ENCODE measurements around the gene LAMB1.
"Not testable (repeated sequence)": the region's sequence is repeated elsewhere in the genome, so short reads cannot be mapped to it uniquely, and the experiment has no call there.

The LAMB1 gene

GRCh38 chr7:107907790-107908189 lies 95.2 kb downstream of the LAMB1 start:
- DNase-seq (ENCODE audit: low read depth): peak; percentile 57
- no peak for TF ChIP-seq CTCF (conservative IDR thresholded peaks at IDR 0.05; ENCODE audit: low read length)

GRCh38 chr7:107902381-107902780 lies 100.6 kb downstream of the LAMB1 start:
- DNase-seq (ENCODE audit: low read depth): peak; percentile 25
- TF ChIP-seq CTCF (conservative IDR thresholded peaks at IDR 0.05; ENCODE audit: low read length): no peak
- no peak overlapping the region for H3K4me3 ChIP-seq (ENCODE audit: low read length)

More at GRCh38 chr7:107907790-107908189, 95.2 kb downstream of the LAMB1 start:
- no peak overlapping the region for H3K4me3 ChIP-seq (ENCODE audit: low read length)

GRCh38 chr7:107900496-107901015 lies 102.4 kb downstream of the LAMB1 start:
- TF ChIP-seq CTCF (conservative IDR thresholded peaks at IDR 0.05; ENCODE audit: low read length): no peak
- H3K4me3 ChIP-seq (ENCODE audit: low read length): no peak overlapping the region
- no peak for DNase-seq (ENCODE audit: low read depth)

GRCh38 chr7:107898997-107899594 lies 103.9 kb downstream of the LAMB1 start:
- H3K4me3 ChIP-seq (ENCODE audit: low read length): no peak overlapping the region
- TF ChIP-seq CTCF (conservative IDR thresholded peaks at IDR 0.05; ENCODE audit: low read length): no peak
- DNase-seq (ENCODE audit: low read depth): no peak

GRCh38 chr7:107892367-107892741 lies 110.6 kb downstream of the LAMB1 start:
- not testable (repeated sequence) for DNase-seq (ENCODE audit: low read depth)
- peak overlapping the region; percentile 93 for H3K4me3 ChIP-seq (ENCODE audit: low read length)

GRCh38 chr7:107891636-107892366 lies 111.2 kb downstream of the LAMB1 start:
- peak; percentile 29 for DNase-seq (ENCODE audit: low read depth)
- TF ChIP-seq CTCF (conservative IDR thresholded peaks at IDR 0.05; ENCODE audit: low read length): no peak

GRCh38 chr7:107890962-107891635 lies 111.9 kb downstream of the LAMB1 start, which contains the start of gene DLD:
DLD (plus strand) TSS chr7:107891183; CDS start chr7:107891251, 68 bp downstream.
- peak within 1 kb of the TSS; percentile 93 for H3K4me3 ChIP-seq (ENCODE audit: low read length)
- peak; percentile 85 for DNase-seq (ENCODE audit: low read depth)
- TF ChIP-seq CTCF (conservative IDR thresholded peaks at IDR 0.05; ENCODE audit: low read length): no peak

More at GRCh38 chr7:107891636-107892366, 111.2 kb downstream of the LAMB1 start:
- peak overlapping the region; percentile 93 for H3K4me3 ChIP-seq (ENCODE audit: low read length)

Measured in AG10803 (cell line).